AG10803 (cell line): ENCODE results near the gene ZNF519.

Experiments used
- DNase-seq: peaks from one replicate; pipeline ENCODE4 v3.0.0; 2010; ENCODE audit warnings: low read depth
- H3K4me3 ChIP-seq: 2 replicates; pipeline ENCODE4 v1.5.1; 2011; ENCODE audit warnings: mild to moderate bottlenecking, low read length, control low read depth
- CTCF ChIP-seq: conservative IDR thresholded peaks from 2 replicates; pipeline ENCODE4 v1.5.1; 2011; ENCODE audit warnings: mild to moderate bottlenecking, low read length, control low read depth, inconsistent platforms

ZNF519 gene

GRCh38 chr18:14124689-14125088, 7.5 kb downstream of the ZNF519 start:
- no peak for TF ChIP-seq CTCF
- no peak for DNase-seq

GRCh38 chr18:14122097-14122496, 10.1 kb downstream of the ZNF519 start:
- no peak overlapping the region for H3K4me3 ChIP-seq
- TF ChIP-seq CTCF: no peak
- no peak for DNase-seq

More at GRCh38 chr18:14124689-14125088, 7.5 kb downstream of the ZNF519 start:
- H3K4me3 ChIP-seq: no peak overlapping the region

GRCh38 chr18:14120926-14121325, 11.3 kb downstream of the ZNF519 start:
- no peak for TF ChIP-seq CTCF
- no peak overlapping the region for H3K4me3 ChIP-seq
- DNase-seq: no peak

- no peak for TF ChIP-seq CTCF
Observed at GRCh38 chr18:14117606-14118005, 14.6 kb downstream of the ZNF519 start.

GRCh38 chr18:14106906-14107305, 25.3 kb downstream of the ZNF519 start:
- no peak for TF ChIP-seq CTCF
- no peak for DNase-seq
- no peak overlapping the region for H3K4me3 ChIP-seq

More at GRCh38 chr18:14117606-14118005, 14.6 kb downstream of the ZNF519 start:
- H3K4me3 ChIP-seq: no peak overlapping the region
- no peak for DNase-seq

GRCh38 chr18:14104906-14105748, 27.1 kb downstream of the ZNF519 start:
- H3K4me3 ChIP-seq: no peak overlapping the region
- DNase-seq: no peak
- TF ChIP-seq CTCF: no peak

GRCh38 chr18:14104201-14104600, 28.0 kb downstream of the ZNF519 start:
- no peak for TF ChIP-seq CTCF
- DNase-seq: no peak
- H3K4me3 ChIP-seq: no peak overlapping the region
